ENCODE data around the gene CFAP69.

- TF ChIP-seq, protein P1, sequence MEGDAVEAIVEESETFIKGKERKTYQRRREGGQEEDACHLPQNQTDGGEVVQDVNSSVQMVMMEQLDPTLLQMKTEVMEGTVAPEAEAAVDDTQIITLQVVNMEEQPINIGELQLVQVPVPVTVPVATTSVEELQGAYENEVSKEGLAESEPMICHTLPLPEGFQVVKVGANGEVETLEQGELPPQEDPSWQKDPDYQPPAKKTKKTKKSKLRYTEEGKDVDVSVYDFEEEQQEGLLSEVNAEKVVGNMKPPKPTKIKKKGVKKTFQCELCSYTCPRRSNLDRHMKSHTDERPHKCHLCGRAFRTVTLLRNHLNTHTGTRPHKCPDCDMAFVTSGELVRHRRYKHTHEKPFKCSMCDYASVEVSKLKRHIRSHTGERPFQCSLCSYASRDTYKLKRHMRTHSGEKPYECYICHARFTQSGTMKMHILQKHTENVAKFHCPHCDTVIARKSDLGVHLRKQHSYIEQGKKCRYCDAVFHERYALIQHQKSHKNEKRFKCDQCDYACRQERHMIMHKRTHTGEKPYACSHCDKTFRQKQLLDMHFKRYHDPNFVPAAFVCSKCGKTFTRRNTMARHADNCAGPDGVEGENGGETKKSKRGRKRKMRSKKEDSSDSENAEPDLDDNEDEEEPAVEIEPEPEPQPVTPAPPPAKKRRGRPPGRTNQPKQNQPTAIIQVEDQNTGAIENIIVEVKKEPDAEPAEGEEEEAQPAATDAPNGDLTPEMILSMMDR (conservative IDR thresholded peaks at IDR 0.05; ENCODE audit: low read depth in 2 of 2): no peak
- TF ChIP-seq REST (IDR thresholded peaks at IDR 0.05; ENCODE audit: unreplicated experiment) (no peak), POLR2AphosphoS5 (IDR thresholded peaks at IDR 0.05; ENCODE audit: low read depth) (no peak), EZH2 (IDR thresholded peaks at IDR 0.05; ENCODE audit: low read depth, unreplicated experiment) (no peak), EZH2phosphoT487 (IDR thresholded peaks at IDR 0.05; ENCODE audit: unreplicated experiment) (no peak), ZNF114 (CRISPR knock-in tag; IDR thresholded peaks at IDR 0.05) (no peak), JUNB (IDR thresholded peaks at IDR 0.05; ENCODE audit: unreplicated experiment) (no peak), CREB1 (CRISPR knock-in tag; IDR thresholded peaks at IDR 0.05; ENCODE audit: low read depth) (no peak), NANOG (IDR thresholded peaks at IDR 0.05; ENCODE audit: borderline replicate concordance) (no peak), STAT1 (IDR thresholded peaks at IDR 0.05; ENCODE audit: unreplicated experiment) (no peak)
- TF ChIP-seq, protein P2, sequence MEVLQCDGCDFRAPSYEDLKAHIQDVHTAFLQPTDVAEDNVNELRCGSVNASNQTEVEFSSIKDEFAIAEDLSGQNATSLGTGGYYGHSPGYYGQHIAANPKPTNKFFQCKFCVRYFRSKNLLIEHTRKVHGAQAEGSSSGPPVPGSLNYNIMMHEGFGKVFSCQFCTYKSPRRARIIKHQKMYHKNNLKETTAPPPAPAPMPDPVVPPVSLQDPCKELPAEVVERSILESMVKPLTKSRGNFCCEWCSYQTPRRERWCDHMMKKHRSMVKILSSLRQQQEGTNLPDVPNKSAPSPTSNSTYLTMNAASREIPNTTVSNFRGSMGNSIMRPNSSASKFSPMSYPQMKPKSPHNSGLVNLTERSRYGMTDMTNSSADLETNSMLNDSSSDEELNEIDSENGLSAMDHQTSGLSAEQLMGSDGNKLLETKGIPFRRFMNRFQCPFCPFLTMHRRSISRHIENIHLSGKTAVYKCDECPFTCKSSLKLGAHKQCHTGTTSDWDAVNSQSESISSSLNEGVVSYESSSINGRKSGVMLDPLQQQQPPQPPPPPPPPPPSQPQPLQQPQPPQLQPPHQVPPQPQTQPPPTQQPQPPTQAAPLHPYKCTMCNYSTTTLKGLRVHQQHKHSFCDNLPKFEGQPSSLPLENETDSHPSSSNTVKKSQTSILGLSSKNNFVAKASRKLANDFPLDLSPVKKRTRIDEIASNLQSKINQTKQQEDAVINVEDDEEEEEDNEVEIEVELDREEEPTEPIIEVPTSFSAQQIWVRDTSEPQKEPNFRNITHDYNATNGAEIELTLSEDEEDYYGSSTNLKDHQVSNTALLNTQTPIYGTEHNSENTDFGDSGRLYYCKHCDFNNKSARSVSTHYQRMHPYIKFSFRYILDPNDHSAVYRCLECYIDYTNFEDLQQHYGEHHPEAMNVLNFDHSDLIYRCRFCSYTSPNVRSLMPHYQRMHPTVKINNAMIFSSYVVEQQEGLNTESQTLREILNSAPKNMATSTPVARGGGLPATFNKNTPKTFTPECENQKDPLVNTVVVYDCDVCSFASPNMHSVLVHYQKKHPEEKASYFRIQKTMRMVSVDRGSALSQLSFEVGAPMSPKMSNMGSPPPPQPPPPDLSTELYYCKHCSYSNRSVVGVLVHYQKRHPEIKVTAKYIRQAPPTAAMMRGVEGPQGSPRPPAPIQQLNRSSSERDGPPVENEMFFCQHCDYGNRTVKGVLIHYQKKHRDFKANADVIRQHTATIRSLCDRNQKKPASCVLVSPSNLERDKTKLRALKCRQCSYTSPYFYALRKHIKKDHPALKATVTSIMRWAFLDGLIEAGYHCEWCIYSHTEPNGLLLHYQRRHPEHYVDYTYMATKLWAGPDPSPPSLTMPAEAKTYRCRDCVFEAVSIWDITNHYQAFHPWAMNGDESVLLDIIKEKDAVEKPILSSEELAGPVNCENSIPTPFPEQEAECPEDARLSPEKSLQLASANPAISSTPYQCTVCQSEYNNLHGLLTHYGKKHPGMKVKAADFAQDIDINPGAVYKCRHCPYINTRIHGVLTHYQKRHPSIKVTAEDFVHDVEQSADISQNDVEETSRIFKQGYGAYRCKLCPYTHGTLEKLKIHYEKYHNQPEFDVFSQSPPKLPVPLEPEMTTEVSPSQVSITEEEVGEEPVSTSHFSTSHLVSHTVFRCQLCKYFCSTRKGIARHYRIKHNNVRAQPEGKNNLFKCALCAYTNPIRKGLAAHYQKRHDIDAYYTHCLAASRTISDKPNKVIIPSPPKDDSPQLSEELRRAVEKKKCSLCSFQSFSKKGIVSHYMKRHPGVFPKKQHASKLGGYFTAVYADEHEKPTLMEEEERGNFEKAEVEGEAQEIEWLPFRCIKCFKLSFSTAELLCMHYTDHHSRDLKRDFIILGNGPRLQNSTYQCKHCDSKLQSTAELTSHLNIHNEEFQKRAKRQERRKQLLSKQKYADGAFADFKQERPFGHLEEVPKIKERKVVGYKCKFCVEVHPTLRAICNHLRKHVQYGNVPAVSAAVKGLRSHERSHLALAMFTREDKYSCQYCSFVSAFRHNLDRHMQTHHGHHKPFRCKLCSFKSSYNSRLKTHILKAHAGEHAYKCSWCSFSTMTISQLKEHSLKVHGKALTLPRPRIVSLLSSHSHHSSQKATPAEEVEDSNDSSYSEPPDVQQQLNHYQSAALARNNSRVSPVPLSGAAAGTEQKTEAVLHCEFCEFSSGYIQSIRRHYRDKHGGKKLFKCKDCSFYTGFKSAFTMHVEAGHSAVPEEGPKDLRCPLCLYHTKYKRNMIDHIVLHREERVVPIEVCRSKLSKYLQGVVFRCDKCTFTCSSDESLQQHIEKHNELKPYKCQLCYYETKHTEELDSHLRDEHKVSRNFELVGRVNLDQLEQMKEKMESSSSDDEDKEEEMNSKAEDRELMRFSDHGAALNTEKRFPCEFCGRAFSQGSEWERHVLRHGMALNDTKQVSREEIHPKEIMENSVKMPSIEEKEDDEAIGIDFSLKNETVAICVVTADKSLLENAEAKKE (CRISPR knock-in tag; IDR thresholded peaks at IDR 0.05): no peak
- TF ChIP-seq, protein P3, sequence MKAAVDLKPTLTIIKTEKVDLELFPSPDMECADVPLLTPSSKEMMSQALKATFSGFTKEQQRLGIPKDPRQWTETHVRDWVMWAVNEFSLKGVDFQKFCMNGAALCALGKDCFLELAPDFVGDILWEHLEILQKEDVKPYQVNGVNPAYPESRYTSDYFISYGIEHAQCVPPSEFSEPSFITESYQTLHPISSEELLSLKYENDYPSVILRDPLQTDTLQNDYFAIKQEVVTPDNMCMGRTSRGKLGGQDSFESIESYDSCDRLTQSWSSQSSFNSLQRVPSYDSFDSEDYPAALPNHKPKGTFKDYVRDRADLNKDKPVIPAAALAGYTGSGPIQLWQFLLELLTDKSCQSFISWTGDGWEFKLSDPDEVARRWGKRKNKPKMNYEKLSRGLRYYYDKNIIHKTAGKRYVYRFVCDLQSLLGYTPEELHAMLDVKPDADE (IDR thresholded peaks at IDR 0.05): no peak
Measured at GRCh38 chr7:90244565-90244908, 437 bp upstream of the CFAP69 start.

Measured in GM23338 (cell line).